Activated CD8-positive, alpha-beta memory T cell treated with anti-CD3 and anti-CD28 coated beads for 36 hours (primary cell): Measurements from ENCODE around the gene MAGEA12. TPM values are rescaled to one million over a fixed set of nuclear protein-coding genes. Genes with fewer than 3 reads are reported as not detected.
"Not testable (repeated sequence)": the region's sequence is repeated elsewhere in the genome, so short reads cannot be mapped to it uniquely, and the experiment has no call there.

Experiments used
- CTCF ChIA-PET: fragments of 350-600 bp; sonication (Branson Sonifier 250); formaldehyde crosslinking; loops from one replicate; lab custom pipeline; 2021; ENCODE audit warnings: antibody characterized with exemption; lab: Charles Lee
- POLR2A ChIA-PET: fragments of 350-600 bp; sonication (Branson Sonifier 250); formaldehyde crosslinking; loops from one replicate; lab custom pipeline; 2021; ENCODE audit warnings: antibody characterized with exemption; lab: Charles Lee
- total RNA-seq, 2 experiments: library from RNA; stranded (reverse); gene quantifications; one replicate each; pipeline ENCODE4 v1.2.3, GENCODE V29; 2021

The MAGEA12 gene
- total RNA-seq, 2 experiments from 2014 or later = not detected

GRCh38 chrX:152759544-152759943 lies 26.0 kb downstream of the MAGEA12 start:
- POLR2A ChIA-PET, CTCF ChIA-PET: not testable (repeated sequence)

- POLR2A ChIA-PET, CTCF ChIA-PET: not testable (repeated sequence)
Observed at GRCh38 chrX:152761582-152761981, 28.0 kb downstream of the MAGEA12 start.

GRCh38 chrX:152766562-152766961 lies 33.0 kb downstream of the MAGEA12 start:
- POLR2A ChIA-PET, CTCF ChIA-PET: not testable (repeated sequence)

- CTCF ChIA-PET, POLR2A ChIA-PET: not testable (repeated sequence)
Observed at GRCh38 chrX:152769549-152770289, 36.2 kb downstream of the MAGEA12 start, which contains the start of gene MAGEA6. TSS of gene MAGEA6 (minus strand) at chrX:152769689. CDS start at chrX:152767650, 2,039 bp downstream.

- CTCF ChIA-PET, POLR2A ChIA-PET: not testable (repeated sequence)
Observed at GRCh38 chrX:152787062-152787461, 53.5 kb downstream of the MAGEA12 start.

Other genes starting within 250 kb of the MAGEA12 start
- gene GABRQ, start 95.9 kb upstream of the MAGEA12 start, total RNA-seq = not detected
- gene MAGEA3, start 35.0 kb upstream of the MAGEA12 start, total RNA-seq = not detected
- not detected for gene CSAG2, start 24.5 kb upstream of the MAGEA12 start, total RNA-seq
- gene MAGEA2B, start 19.1 kb upstream of the MAGEA12 start, total RNA-seq = not detected
- gene CSAG1, start within 50 bp of the MAGEA12 start, total RNA-seq = not detected
- not detected for gene MAGEA2, start 20.1 kb downstream of the MAGEA12 start, total RNA-seq
- not detected for gene CSAG3, start 25.5 kb downstream of the MAGEA12 start, total RNA-seq
- not detected for gene MAGEA6, start 35.9 kb downstream of the MAGEA12 start, total RNA-seq
- gene CETN2, start 97.0 kb downstream of the MAGEA12 start, total RNA-seq = 10 to 100 TPM; 12.3 to 12.9 TPM
- 10 to 100 TPM; 22.9 to 23.6 TPM for gene NSDHL, start 97.3 kb downstream of the MAGEA12 start, total RNA-seq
- gene ZNF185, start 164.3 kb downstream of the MAGEA12 start, total RNA-seq = under 1 TPM; 0.75 to 0.95 TPM